HG02763 (cell line): Measurements from ENCODE around the gene HLA-DQA2.
"Not testable (repeated sequence)": the region's sequence is repeated elsewhere in the genome, so short reads cannot be mapped to it uniquely, and the experiment has no call there.

Source experiments
- ATAC-seq: cut with Tn5 transposase; IDR thresholded peaks from one replicate; pipeline ENCODE4 v1.9.1; 2021; ENCODE audit warnings: mild to moderate bottlenecking, moderate library complexity; ENCODE audit not compliant: unreplicated experiment

The HLA-DQA2 gene

GRCh38 chr6:32741031-32741960 is at the start of gene HLA-DQA2:
Gene HLA-DQA2 (plus strand): TSS chr6:32741391. CDS start chr6:32741444, 53 bp downstream.
- ATAC-seq, result no peak

GRCh38 chr6:32692019-32692418 is 49.2 kb upstream of the HLA-DQA2 start:
- no peak for ATAC-seq

- ATAC-seq, result no peak
These were observed 44.2 kb upstream of the HLA-DQA2 start for GRCh38 chr6:32697031-32697430.

DNA sequence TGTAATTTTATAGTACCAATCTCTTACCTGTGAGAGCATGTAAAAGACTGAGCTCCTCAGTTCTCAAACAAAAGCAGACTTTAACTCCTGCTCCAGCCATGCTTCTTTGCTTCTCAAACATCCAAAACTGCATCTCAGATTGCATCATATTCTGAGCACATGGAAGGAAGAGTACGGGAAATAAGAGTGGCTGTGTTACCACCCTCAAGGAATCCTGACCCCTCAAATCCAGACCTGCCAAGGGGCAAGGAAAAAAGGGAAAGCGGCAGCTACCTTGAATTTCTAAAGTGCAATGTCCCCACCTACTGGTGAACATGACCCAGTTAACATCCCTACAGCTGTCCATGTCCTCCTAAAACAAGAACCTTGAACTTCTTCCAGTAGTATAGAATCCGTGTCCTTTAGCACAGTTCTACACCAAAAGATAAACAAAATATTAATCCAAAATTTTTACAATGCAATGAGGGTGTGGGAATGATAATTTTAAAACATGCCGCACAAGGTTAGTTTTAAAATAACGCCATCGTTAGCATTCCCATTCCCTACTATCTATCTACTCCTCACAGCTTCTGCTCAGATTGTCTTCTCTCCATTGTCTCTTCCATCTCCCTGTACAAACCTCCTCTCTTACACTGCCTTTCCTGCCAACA is 40.7 kb upstream of the HLA-DQA2 start:
- no peak for ATAC-seq

DNA sequence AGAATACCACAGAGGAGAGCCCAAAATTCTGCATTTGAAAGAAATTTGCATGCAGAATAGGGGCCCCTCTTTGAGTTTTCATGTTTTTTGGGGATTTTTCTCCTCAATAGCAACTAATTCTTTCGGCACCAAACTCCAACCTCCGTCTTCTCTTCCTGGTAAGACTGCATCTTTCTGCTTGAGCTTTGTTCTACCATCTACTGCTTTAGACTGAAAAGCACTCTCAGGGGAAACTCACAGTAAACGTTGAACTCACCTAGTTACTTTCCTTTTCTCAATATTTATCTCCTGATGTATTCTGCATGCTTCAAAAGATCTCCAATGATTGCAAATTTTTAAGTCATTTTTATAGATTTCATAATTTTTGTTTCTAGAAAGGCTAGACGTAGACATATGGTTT is 37.8 kb upstream of the HLA-DQA2 start:
- no peak for ATAC-seq

DNA sequence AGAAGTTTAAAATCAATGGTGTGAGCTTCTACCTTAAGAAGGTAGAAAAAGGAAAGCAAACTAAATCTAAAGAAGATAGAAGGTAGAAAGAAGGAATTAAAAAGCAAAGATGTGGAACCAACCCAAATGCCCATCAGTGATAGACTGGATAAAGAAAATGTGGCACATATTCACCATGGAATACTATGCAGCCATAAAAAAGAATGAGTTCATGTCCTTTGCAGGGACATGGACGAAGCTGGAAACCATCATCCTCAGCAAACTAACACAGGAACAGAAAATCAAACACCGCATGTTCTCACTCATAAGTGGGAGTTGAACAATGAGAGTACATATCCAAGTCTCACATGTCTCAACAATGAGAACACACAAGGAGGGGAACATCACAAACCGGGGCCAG is 36.0 kb upstream of the HLA-DQA2 start:
- not testable (repeated sequence) for ATAC-seq

DNA sequence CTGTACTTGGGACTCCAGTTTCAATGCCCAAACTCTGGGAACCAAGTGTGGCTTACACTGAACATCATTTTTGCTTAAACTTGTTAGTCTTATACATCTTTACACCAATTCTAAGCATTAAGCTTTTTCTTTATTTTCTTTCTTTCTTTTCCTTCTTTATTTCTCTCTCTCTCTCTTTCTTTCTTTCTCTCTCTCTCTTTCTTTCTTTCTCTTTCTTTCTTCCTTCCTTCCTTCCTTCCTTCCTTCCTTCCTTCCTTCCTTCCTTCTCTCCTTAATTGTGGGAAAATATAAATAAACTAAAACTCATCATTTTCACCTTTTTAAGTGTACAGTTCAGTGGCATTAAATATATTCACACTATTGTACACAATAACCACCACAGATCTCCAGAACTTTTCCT is 31.6 kb upstream of the HLA-DQA2 start:
- ATAC-seq, result no peak

- ATAC-seq, result no peak
These were observed 27.9 kb upstream of the HLA-DQA2 start for GRCh38 chr6:32713241-32713640.

- ATAC-seq, result no peak
These were observed 24.8 kb upstream of the HLA-DQA2 start for GRCh38 chr6:32716396-32716795.

DNA sequence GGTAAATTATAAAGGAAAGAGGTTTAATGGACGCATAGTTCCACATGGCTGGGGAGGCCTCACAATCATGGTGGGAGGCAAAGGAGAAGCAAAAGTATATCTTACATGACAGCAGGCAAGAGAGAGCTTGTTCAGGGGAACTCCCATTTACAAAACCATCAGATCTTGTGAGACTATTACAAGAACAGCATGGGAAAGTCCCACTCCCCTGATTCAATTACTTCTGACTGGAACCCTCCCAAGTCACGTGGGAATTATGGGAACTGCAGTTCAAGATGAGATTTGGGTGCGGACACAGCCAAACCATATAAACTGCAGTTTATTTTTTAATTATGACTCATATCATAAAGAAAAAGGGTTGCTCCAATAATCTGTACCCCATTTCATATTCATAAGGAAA is 22.3 kb upstream of the HLA-DQA2 start:
- no peak for ATAC-seq

- no peak for ATAC-seq
These were observed 3.1 kb upstream of the HLA-DQA2 start for GRCh38 chr6:32738126-32738525.

DNA sequence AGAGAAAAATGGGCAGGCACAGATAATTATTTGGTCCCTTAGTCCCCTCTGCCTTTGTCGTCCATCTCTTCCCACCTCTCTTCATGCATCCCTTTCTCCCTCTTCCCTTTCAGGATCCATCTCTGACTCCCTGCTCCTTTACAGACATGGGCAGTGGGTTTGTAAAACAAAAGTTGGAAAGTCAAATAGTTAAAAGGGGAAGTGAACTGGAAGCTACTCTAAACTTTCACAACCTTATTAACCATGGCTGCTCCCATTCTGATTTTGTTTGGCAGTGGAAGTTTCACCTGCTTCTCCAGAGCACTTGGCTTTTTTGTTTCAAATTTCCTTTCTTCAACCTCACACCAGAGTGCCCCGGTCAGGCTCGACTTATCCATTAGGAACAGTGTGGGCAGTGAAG is 1.2 kb downstream of the HLA-DQA2 start:
- ATAC-seq, result no peak

GRCh38 chr6:32744776-32745175 is 3.6 kb downstream of the HLA-DQA2 start:
- no peak for ATAC-seq

GRCh38 chr6:32745649-32746048 is 4.5 kb downstream of the HLA-DQA2 start:
- ATAC-seq, result not testable (repeated sequence)

- ATAC-seq, result no peak
These were observed 11.4 kb downstream of the HLA-DQA2 start for GRCh38 chr6:32752580-32752979.

GRCh38 chr6:32759669-32760068 is 18.5 kb downstream of the HLA-DQA2 start:
- ATAC-seq, result no peak

GRCh38 chr6:32761072-32761471 is 19.9 kb downstream of the HLA-DQA2 start:
- no peak for ATAC-seq

DNA sequence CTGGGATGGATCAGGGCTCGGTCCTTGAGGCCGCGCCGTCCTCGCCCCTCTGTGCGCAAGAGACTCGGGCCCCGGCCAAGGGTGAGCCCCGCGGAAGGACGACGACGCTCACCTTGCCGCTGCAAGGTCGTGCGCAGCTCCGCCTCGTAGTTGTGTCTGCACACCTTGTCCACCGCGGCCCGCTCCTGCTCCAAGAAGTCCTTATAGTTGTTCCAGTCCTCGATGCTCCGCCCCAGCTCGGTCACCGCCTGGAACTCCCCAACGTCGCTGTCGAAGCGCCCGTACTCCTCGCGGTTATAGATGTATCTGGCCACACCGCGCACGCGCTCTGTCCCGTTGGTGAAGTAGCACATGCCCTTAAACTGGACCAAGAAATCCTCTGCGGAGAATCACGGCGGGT is 20.4 kb downstream of the HLA-DQA2 start:
- ATAC-seq, result no peak

DNA sequence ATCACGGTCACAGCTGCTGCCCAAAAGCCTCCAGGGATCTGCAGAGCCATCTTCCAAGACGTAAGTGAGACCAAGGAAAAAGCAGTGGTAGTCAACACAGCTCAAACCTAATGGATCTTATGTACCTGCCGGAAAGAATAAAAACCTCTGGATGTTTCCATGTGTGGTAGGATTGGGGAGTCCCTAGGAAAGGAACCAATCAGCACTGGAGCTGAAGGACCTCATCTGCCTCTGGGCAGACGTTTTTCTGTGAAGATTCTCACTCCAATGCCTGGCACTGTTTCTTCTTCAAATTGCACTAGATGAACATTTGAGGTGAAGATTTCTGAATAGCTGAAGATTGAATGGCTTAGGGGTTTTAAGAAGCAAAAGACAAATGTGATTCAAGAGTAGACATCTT is 22.2 kb downstream of the HLA-DQA2 start, which contains the start of gene HLA-DQB2:
HLA-DQB2 (minus strand) TSS at position 112 of the 400 bp plus-strand sequence; CDS start at position 50, 62 bp downstream.
- ATAC-seq, result no peak

- no peak for ATAC-seq
These were observed 22.9 kb downstream of the HLA-DQA2 start for GRCh38 chr6:32764048-32764447.

DNA sequence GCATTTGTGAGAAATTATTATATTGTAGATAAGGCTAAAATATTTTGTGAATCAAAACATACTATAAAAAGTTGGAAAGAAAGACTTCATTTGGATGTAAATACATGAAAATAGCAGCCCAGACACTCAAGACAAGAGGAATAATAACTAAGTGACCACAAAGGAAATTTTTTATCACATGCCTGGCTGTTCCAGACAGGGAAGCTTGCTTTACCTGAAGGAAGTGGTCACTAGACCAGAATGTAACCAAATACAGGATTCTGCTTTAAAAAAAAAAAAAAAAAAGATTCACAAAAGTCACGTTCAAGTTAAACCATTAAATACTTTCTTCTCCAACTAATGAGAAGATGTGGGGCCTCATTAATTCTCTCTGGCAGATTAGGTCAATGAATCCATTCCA is 31.5 kb downstream of the HLA-DQA2 start:
- ATAC-seq, result no peak

- no peak for ATAC-seq
These were observed 33.2 kb downstream of the HLA-DQA2 start for GRCh38 chr6:32774426-32774825.
